ENCODE results near the gene ADAMTS2.
"Not testable (repeated sequence)": the region's sequence is repeated elsewhere in the genome, so short reads cannot be mapped to it uniquely, and the experiment has no call there.

Gene ADAMTS2

DNA sequence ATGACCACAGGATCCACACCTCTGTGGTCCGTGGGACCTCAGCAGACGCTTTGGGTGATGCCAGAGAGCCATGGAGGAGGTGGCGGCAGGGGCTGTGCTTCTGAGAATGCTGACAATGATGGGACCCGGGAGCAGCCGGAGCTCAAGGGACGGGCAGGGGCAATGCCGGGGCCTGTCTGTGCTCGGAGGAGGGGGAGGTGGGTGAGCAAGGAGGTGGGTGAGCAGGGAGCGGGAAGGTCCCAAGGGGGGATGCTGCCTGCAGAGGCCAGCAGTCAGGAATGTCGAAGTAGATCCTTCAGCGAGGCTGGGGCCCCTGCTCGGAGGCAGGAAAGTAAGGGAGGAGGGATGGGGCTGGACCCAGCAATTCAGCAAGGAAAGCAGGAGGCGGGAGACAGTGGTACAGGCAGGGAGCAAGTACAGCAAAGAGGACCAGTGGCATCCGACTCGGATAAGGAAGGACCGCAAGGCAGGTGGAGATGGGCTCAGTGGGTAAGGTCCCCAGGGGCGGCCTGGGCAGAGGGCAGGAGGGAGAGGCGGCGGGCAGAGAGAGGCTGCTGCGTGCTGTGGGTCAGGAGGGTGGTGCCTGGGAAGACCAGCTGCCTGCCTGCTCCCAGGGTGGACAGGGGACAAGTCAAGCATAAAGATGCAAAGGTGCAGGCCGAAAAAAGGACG lies 49.0 kb downstream of the ADAMTS2 start:
- DNase-seq (ENCODE audit: low read depth in 2 of 2), result no peak

- no peak for DNase-seq (ENCODE audit: low read depth in 2 of 2)
These were observed 49.5 kb downstream of the ADAMTS2 start for GRCh38 chr5:179295778-179296149.

- no peak for DNase-seq (ENCODE audit: low read depth in 2 of 2)
These were observed 50.1 kb downstream of the ADAMTS2 start for GRCh38 chr5:179294891-179295777.

DNA sequence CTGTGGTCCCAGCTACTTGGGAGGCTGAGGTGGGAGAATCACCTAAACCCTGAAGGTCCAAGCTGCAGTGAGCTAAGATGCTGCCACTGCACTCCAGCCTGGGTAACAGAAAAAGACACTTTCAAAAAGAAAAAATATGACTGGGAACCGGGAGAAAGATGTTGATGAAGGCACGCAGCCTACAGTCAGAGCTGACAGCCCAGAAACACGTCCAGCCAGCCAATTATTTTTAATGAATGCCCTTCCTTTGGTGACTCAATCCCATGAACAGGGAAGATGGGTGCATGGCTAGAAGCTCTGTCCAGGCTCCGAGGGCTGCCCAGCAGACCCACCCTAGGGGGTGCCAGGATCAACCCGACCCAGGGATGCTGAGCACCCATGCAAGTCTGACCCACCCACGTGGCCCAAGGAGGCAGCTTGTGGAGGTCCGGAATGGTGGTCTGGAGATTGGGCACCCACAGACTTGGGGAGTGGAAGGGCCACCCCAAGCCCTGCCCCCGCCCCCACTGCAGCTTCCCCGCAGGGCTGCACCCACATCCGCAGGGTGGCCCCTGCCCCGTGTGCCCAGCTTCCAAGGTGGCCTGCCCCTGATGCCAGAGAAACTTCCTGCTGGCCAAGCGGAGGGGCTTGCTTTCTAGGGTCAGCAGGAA lies 51.0 kb downstream of the ADAMTS2 start:
- no peak for DNase-seq (ENCODE audit: low read depth in 2 of 2)

DNA sequence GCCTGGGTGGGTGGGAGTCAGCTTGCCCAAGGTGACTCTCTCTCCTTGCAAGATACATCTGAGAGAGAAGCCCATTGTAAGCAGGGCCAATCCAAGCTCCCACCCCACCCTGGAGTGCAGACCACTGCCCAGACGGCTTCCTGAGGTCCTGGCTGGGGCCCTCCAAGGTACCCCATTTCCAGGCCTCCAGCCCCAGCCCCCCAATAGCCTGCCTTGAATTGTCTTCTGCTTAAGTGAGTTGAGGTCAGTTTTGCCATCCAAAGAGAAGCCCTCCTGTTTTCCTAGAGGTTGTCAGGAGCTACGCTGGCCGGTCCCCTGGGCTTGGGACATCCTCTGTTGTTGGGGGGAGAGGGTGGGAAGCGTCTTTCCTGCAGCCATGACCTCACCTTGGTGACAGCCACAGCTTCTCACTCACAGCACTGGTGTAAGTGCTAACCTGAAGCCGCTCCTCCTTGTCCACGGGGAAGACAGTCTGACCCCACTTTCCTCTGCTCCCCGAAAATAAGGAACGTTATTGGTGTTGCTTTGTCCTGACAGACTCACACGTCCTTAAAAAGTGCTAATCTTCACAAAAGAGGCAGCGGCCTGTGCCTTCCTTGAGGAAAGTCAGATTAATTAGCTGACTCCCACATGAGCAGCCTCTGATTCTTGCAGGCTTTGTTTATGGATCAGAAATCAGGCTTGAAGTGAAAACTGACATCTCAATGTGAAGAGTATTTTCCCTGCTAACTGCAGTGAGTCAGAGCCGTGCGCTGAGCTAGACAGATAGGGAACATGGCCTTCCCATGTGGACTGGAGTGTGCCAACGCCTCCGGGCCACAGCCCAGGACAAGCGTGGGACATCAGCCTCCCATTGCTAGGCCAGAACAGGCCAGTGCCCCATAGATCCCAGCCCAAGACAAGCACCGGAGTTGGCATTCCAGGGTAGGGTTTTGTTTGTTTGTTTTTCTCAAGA lies 52.3 kb downstream of the ADAMTS2 start:
- DNase-seq (ENCODE audit: low read depth in 2 of 2), result no peak

DNA sequence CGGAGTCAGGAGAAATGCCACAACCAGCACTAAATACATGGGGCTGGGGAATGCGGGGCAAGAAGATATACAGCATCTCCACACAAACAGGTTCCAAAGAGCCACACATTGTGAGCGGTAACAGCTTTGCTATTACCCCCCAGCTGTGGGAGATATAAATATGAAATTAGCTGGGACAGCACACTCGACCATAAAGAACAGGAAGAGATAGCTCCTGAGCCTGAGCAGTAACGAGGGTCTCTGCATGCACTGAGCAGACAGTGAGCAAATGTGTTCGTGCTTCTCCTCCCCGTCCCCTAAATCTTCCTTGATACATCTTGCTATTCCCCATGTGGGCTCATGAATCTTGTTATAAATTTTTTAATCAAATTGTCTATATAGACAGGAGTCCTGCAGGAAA lies 53.1 kb downstream of the ADAMTS2 start:
- no peak for DNase-seq (ENCODE audit: low read depth in 2 of 2)

DNA sequence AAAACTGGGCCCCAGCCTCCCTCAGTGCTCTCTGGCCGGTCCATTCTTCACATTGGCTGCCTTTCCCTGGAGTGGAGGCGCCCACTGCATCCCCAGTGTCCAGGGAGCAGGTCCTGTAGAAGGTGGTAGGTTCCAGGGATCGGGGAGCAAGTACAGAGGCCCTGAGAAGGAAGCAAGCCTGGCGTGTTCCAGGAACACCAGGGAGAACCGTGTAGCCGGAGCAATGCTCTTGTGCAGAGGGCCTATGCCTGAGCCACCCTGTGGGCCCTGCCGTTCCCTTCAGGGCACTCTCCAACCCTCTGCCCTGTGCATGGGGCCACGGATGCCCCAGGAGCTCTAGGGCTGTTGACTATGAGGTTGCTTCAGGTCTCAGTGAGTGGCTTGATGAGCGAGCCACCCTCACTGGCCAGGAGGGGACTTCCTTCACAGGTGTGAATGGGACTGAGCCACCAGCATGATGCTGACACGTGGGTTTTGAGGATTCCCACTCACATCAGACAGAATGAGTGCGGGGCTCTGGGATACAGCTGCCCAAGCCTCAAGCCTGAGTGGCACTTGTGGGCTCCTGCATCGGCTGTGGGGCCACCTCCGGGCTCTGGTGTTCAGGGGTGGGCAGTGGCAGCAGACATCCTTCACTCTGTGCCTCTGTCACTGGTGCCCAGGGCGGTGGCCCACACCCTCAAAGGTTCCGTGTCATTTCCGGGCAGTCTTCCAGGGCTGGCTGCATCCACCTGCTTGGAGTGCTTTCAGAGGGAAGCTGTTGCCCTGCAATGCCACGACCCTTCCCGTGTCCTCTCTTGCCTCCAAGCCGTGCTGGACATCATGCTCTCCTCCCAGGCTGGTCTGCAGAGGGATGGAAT lies 54.4 kb downstream of the ADAMTS2 start:
- DNase-seq (ENCODE audit: low read depth in 2 of 2), result no peak

GRCh38 chr5:179289756-179290385 lies 55.4 kb downstream of the ADAMTS2 start:
- no peak for DNase-seq (ENCODE audit: low read depth in 2 of 2)

DNA sequence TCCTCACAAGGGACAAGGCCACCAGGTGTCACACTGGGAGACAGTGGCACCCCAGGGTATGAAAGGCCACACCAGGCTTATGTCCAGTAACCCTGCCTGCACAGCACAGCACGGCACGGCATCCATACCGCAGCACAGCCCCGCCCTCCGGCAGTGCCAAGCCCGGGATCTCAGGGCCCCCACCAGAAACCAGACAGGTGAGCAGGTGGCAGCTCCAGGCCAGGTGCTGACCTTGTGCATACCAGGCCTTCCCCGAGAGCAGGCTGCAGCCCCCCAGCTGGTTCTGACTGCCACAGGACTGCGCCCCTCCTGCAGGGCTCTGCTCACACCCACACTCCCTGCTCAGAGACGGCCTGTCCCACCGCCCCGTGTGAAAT lies 56.5 kb downstream of the ADAMTS2 start:
- no peak for DNase-seq (ENCODE audit: low read depth in 2 of 2)

GRCh38 chr5:179288101-179288808 lies 57.0 kb downstream of the ADAMTS2 start:
- no peak for DNase-seq (ENCODE audit: low read depth in 2 of 2)

DNA sequence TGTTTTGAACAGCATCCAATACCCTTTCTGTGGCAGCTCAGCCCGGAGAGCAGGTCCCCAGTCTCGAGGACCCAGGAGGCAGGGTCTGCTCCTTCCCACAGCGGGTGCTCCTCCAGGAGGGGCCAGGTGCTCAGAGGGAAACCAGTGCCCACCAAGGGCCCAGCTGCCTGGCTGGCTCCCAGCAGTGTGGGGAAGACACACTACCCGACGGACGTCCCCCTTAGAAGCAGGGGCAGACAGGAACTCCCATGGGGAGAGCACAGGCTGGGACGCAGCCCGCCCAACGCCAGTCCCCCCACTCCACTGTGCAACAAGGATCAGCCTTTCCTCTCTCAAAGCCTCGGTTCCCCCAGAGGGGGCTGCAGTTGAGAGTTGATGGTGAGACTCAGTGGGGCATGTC lies 57.6 kb downstream of the ADAMTS2 start:
- no peak for DNase-seq (ENCODE audit: low read depth in 2 of 2)

DNA sequence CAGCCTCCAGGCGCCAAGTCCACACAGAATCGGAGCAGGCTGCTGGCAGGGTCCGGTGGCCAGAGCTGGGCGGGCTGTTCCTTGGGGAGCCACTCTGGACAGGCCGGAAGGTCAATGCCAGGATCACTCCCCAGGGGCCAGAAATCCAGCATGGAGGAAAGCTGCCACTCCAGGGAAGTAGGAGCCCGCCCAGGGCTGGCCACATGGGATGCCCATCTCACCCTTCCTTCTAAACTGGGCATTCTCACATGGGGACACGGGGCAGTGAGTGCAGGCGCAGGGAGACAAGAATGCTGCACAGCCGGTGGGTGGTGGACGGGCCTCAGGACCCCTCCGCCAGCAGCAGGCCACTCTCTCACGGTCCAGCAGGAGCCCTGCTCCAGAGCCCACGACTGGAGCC lies 58.2 kb downstream of the ADAMTS2 start:
- no peak for DNase-seq (ENCODE audit: low read depth in 2 of 2)

DNA sequence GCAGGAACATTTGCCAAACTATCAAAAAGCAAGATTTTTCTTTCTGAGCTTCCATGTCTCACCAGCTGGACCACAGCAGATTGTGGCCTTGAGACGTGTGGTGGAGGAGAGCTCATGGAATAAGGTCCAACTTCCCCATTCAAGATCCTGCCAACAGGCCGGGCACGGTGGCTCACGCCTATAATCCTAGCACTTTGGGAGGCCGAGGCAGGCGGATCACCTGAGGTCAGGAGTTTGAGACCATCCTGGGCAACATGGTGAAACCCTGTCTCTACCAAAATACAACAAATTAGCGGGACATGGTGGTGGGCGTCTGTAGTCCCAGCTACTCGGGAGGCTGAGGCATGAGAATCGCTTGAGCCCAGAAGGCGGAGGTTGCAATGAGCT lies 59.5 kb downstream of the ADAMTS2 start:
- DNase-seq (ENCODE audit: low read depth in 2 of 2), result not testable (repeated sequence)

DNA sequence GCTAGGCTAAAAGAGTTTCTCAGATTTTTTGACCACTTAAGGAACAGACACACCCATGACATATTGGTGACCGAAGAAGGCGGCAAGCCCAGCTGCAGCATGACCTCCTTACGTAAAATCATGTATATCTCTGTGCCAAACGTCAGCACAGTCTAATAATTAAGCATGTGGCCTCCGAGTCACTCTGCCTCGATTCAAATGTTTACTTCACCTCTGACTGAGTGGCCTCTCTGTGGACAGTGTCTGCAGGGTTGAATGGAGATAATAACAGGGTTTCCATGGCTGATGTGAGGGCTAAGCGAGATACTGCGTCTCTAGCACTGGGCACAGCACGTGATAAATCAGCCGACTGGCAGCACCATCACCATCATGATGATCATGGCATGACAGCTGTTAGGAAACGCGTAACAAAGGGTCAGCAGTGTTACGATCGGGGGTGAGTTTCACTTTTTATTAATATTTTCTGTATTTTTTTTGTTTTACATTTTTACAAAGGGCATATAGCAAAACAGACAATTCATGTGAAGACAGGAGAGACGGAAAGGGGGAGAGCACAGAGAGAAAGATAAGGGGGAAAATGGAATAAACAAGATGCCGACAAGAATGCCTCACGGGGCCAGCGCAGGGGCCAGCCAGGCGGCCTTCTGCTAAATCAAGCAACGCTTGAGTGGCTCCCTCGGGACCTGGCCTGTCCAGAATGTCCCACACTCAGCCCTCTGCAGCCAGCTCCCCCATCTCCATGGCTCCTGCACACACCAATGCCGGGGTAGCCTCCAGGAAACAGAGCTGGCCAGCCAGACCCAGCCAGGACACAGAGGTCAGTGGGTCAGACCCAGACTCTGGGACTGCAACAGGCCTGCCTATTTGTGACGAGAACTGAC lies 60.3 kb downstream of the ADAMTS2 start:
- no peak for DNase-seq (ENCODE audit: low read depth in 2 of 2)

GRCh38 chr5:179283908-179284307 lies 61.4 kb downstream of the ADAMTS2 start:
- DNase-seq (ENCODE audit: low read depth in 2 of 2), result not testable (repeated sequence)

DNA sequence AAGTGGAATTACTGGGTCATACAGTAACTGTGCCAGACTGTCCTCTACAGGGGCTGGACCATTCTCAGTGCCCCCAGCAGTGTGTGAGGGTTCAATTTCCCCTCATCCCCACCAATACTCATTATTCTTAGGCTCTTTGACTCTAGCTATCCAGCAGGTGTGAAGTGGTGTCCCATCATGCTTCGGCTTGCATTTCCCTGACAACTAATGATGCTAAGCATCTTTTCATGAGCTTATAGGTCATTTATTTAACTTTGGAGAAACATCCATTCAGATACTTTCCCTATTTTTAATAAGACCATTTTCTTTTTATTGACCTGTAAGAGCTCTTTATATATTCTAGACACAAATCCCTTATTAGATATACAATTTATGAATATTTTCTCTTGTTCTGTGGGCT lies 63.6 kb downstream of the ADAMTS2 start:
- DNase-seq (ENCODE audit: low read depth in 2 of 2), result no peak

DNA sequence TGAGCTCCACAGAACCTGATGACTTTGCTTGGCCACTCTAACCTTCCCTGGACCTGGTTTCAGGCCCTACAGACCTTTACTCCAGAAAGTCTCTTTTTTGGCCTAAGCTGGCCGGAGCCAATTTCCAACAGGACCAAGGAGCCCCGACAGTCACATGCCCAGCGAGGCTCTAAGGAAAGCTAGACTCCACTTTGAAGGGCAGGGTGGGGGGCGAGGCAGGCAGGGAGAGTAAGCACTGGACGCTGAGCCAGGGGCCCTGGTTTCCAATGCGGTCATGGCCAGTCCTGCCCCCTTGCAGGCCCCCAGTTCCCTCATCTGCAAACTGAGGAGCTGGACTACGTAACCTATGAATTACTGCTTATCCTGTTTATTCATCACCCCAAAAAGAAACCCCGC lies 65.2 kb downstream of the ADAMTS2 start:
- DNase-seq (ENCODE audit: low read depth in 2 of 2), result no peak

DNA sequence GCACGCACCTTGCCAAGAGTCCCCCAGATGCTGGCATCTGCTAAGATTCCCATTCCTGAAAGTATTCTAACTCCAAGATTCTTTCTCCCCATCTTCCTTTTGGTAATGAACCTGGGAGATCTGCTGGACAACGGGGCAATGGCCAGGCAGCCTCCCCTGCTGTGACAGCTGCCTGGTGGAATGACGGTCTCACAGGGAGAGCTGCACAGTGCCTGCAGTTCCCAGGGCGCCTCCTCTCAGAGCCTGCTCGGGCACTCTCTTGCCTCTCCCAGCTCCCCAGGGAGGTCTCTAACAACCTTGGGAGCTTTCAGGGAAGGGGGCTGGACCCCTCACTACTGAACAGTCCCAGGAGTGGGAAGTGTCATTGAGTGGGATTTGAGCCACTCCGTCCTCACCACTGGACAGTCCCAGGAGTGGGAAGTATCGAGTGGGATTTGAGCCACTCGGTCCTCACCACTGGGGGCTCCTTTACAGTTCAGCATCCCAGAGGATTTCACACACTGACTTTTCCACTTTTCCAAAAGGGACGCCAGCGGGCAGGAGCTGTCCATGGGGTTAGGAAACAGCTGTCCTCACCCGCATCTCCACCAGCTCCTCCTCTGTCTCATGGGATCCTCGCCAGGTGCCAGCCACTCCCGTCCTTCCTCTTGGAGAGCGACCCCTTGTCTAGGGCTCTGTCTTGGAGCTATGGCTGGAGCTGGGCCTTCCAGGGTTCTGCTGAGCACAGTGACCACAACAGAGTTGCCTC lies 65.7 kb downstream of the ADAMTS2 start:
- no peak for DNase-seq (ENCODE audit: low read depth in 2 of 2)
